Parathyroid adenoma (tissue), 2 donors: ENCODE measurements around the gene CRY2.
"Not testable (repeated sequence)": the region's sequence is repeated elsewhere in the genome, so short reads cannot be mapped to it uniquely, and the experiment has no call there.

Experiments
- H2AFZ ChIP-seq: fragments of 300-600 bp; sonication (generic); one replicate; pipeline ENCODE4 v1.7.0; 2017; ENCODE audit warnings: antibody characterized with exemption, mild to moderate bottlenecking
- H3K27ac ChIP-seq: fragments of 300-600 bp; sonication (generic); one replicate; pipeline ENCODE4 v1.7.0; 2017
- H3K27me3 ChIP-seq: fragments of 300-600 bp; sonication (generic); one replicate; pipeline ENCODE4 v1.7.0; 2017; ENCODE audit warnings: low read length; ENCODE audit not compliant: control insufficient read depth, insufficient read depth
- H3K36me3 ChIP-seq: fragments of 300-600 bp; sonication (generic); one replicate; pipeline ENCODE4 v1.7.0; 2017; ENCODE audit warnings: low read length; ENCODE audit not compliant: control insufficient read depth, insufficient read depth
- H3K4me1 ChIP-seq: fragments of 300-600 bp; sonication (generic); one replicate; pipeline ENCODE4 v1.7.0; 2017; ENCODE audit warnings: control low read depth
- H3K4me2 ChIP-seq: fragments of 300-600 bp; sonication (generic); one replicate; pipeline ENCODE4 v1.7.0; 2017; ENCODE audit warnings: low read length
- H3K4me3 ChIP-seq: fragments of 300-600 bp; sonication (generic); one replicate; pipeline ENCODE4 v1.7.0; 2017; ENCODE audit warnings: low read depth, low read length
- H3K79me2 ChIP-seq: fragments of 300-600 bp; sonication (generic); one replicate; pipeline ENCODE4 v1.7.0; 2017; ENCODE audit warnings: control low read depth
- H3K9ac ChIP-seq: fragments of 300-600 bp; sonication (generic); one replicate; pipeline ENCODE4 v1.7.0; 2017; ENCODE audit warnings: mild to moderate bottlenecking
- H3K9me3 ChIP-seq: fragments of 300-600 bp; sonication (generic); one replicate; pipeline ENCODE4 v1.7.0; 2017; ENCODE audit warnings: low read length; ENCODE audit not compliant: control insufficient read depth
- TF ChIP-seq, protein P1 (sequence below): fragments of 300-600 bp; sonication (generic); IDR thresholded peaks from one replicate; pipeline ENCODE4 v1.7.0; 2017; ENCODE audit warnings: antibody characterized with exemption, mild to moderate bottlenecking
- donor health status: primary hyperparathyroidism.

Gene CRY2

DNA sequence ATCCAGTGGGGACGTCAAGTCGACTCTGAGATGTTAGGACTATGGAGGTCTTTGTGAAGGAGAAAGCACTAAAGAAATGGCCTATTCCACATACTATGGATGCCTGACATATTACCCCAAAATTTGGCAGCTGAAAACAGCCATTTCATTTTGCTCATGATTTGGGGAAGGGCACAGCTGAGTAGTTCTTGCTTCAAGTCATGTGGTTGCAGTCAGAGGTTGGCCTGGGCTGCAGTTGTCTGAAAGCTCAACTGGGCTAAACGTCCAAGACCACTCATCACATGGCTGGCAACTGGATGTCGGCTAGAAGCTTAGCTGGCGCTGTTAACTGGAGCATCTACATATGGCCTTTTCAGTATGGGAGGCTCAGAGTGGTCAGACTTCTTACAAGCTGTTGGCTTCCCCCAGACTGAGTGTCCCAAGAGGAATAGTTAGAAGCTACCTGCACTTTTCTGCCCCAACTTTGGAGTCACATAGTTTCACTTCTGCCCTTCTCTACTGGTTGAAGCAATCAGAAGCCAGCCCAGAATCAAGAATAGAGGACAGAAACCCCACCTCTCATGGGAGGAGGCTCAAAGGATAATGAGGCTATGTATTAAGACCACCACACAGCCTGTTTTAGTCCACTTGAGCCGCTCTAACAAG, 28.2 kb upstream of the CRY2 start:
- H3K4me2 ChIP-seq: no peak overlapping the region
- TF ChIP-seq, protein P1, sequence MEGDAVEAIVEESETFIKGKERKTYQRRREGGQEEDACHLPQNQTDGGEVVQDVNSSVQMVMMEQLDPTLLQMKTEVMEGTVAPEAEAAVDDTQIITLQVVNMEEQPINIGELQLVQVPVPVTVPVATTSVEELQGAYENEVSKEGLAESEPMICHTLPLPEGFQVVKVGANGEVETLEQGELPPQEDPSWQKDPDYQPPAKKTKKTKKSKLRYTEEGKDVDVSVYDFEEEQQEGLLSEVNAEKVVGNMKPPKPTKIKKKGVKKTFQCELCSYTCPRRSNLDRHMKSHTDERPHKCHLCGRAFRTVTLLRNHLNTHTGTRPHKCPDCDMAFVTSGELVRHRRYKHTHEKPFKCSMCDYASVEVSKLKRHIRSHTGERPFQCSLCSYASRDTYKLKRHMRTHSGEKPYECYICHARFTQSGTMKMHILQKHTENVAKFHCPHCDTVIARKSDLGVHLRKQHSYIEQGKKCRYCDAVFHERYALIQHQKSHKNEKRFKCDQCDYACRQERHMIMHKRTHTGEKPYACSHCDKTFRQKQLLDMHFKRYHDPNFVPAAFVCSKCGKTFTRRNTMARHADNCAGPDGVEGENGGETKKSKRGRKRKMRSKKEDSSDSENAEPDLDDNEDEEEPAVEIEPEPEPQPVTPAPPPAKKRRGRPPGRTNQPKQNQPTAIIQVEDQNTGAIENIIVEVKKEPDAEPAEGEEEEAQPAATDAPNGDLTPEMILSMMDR: no peak
- H3K79me2 ChIP-seq: no peaks in the 10 kb centered on the region
- no peak overlapping the region for H3K4me3 ChIP-seq
- no peak overlapping the region for H3K27ac ChIP-seq
- no peaks in the 10 kb centered on the region for H3K9me3 ChIP-seq
- no peaks in the 10 kb centered on the region for H3K36me3 ChIP-seq
- H2AFZ ChIP-seq: no peak overlapping the region
- H3K27me3 ChIP-seq: no peaks in the 10 kb centered on the region
- H3K4me1 ChIP-seq: no peaks in the 10 kb centered on the region
- H3K9ac ChIP-seq: no peak overlapping the region

DNA sequence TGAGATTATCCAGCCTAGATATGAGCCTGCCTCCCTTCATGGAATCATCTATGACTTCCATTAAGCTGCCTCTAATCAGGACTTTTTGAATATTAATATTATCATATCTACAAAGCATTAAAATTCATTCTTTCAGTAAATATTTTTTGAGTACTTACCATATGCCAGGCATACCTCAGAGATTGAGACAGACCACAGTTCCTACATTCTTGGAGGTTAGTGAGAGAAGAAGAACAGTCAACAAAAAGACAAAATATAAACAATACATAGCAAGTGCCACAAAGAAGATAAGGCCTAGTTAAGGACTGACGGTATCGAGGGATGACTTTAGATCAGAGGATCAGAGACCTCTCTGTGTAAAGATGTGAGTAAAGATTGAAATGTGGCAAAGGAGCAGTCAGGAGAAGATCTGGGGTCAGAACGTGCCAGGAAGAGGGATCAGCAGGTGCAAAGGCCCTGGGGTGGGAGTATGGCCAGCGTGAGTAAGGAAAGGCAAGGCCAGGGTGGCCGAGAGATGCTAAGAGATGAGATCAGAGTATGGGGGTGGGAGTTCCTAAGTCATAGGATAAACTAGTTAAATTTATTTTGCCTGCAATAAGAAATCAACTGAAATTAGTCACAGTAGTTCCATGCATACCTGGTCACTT, 26.9 kb upstream of the CRY2 start:
- Histone ChIP-seq H3K27me3 (no peaks in the 10 kb centered on the region), H3K36me3 (no peaks in the 10 kb centered on the region), H3K79me2 (no peaks in the 10 kb centered on the region), H3K4me1 (no peaks in the 10 kb centered on the region), H3K9ac (no peak overlapping the region), H3K9me3 (no peaks in the 10 kb centered on the region), H3K27ac (no peak overlapping the region), H3K4me2 (no peak overlapping the region), H2AFZ (no peak overlapping the region), H3K4me3 (no peak overlapping the region)
- TF ChIP-seq, protein P1: no peak

DNA sequence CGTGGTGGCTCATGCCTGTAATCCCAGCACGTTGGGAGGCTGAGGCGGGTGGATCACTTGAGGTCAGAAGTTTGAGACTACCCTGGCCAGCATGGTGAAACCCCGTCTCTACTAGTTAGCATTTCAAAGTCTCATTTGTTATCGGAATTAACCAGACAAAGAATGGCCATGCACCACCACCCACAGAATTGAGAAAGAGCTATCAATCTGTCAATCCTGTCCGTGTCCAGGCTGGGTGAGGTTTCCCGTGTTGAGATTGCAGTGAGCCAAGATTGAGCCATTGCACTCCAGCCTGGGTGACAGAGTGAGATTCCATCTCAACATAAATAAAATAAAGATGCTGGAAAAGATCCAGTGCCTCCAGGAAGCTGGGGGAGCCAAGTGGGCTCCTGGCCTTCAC, 20.8 kb upstream of the CRY2 start:
- not testable (repeated sequence) for H3K9ac ChIP-seq, H2AFZ ChIP-seq, H3K4me3 ChIP-seq, H3K27me3 ChIP-seq, H3K4me1 ChIP-seq, H3K27ac ChIP-seq, H3K36me3 ChIP-seq, H3K4me2 ChIP-seq, H3K9me3 ChIP-seq, H3K79me2 ChIP-seq

DNA sequence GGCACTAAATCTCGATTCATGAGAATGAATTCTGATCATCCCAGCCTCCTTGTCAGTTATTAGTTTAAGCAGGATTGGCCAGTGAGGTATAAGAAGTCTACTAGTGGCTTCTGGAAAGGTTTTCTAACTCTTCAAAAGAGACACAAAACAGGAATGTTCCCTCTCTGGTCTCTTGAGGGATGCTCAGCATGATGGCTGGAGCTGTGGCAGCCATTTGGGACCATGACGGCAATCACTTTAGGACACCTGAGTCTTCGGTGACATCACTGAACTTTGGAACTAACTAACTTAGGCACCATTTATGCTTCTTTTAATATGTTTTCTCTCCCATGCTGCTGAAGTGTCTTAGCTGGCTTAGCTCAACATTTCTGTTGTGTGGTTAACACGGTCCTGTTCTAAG, 20.2 kb upstream of the CRY2 start:
- Histone ChIP-seq H3K4me1 (no peaks in the 10 kb centered on the region), H3K36me3 (no peaks in the 10 kb centered on the region), H3K79me2 (no peaks in the 10 kb centered on the region), H3K27ac (no peak overlapping the region), H3K27me3 (no peaks in the 10 kb centered on the region), H3K4me3 (no peak overlapping the region), H2AFZ (no peak overlapping the region), H3K9ac (no peak overlapping the region), H3K4me2 (no peak overlapping the region), H3K9me3 (no peaks in the 10 kb centered on the region)
- TF ChIP-seq, protein P1: no peak

DNA sequence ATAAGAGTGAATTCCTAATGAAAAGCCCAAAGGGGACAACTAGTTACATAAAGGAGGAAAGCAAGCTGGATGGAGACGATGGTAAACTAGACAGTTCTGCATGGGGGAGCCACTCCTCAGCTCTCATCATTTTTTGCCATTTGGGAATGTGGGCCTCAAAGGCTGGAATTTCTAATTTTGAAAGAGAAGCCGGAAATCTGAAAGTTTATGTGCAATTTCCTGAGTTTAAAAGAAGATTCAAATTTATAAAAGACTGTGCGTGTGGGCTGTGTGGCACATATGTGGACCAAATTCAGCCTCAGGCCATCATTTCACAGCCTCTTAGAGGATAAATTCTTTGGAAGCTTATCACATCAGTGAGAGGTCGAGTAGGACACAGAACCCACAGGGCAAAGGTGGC, 18.3 kb upstream of the CRY2 start:
- Histone ChIP-seq H3K4me2 (no peak overlapping the region), H3K9ac (no peak overlapping the region), H3K27me3 (no peaks in the 10 kb centered on the region), H3K9me3 (no peaks in the 10 kb centered on the region), H3K4me3 (no peak overlapping the region), H3K27ac (no peak overlapping the region), H3K36me3 (no peaks in the 10 kb centered on the region), H2AFZ (no peak overlapping the region), H3K4me1 (no peaks in the 10 kb centered on the region), H3K79me2 (no peaks in the 10 kb centered on the region)
- TF ChIP-seq, protein P1: no peak
